Measurements from ENCODE around the gene POLR3A. TPM values are rescaled to one million over a fixed set of nuclear protein-coding genes. Genes with fewer than 3 reads are reported as not detected.
"Not testable (repeated sequence)": the region's sequence is repeated elsewhere in the genome, so short reads cannot be mapped to it uniquely, and the experiment has no call there.

POLR3A gene
- total RNA-seq, 3 donors from 2014 or later = 10.1 to 17.9 (median 13.4) TPM

- DNase-seq (ENCODE audit: low spot score in 2 of 2) = no peak
- TF ChIP-seq POLR2A (IDR thresholded peaks at IDR 0.05) (no peak), POLR2AphosphoS5 (IDR thresholded peaks at IDR 0.05) (no peak), CTCF (IDR thresholded peaks at IDR 0.05) (no peak)
- Histone ChIP-seq H3K27me3 (no peaks in the 10 kb centered on the region), H3K4me1 (no peaks in the 10 kb centered on the region), H3K36me3 (peaks cover 21% of the 10 kb centered on the region), H3K27ac (no peak overlapping the region), H3K9me3 (no peaks in the 10 kb centered on the region), H3K4me3 (no peak overlapping the region)
- intact Hi-C loops (cut with DNase I; ENCODE audit: low total_unique reads) = no loop called here
Observed at GRCh38 chr10:78004215-78005026, 24.9 kb downstream of the POLR3A start.

- Histone ChIP-seq H3K27me3 (no peaks in the 10 kb centered on the region), H3K4me3 (no peak overlapping the region), H3K9me3 (no peaks in the 10 kb centered on the region), H3K4me1 (no peaks in the 10 kb centered on the region), H3K27ac (no peak overlapping the region), H3K36me3 (peaks cover 20% of the 10 kb centered on the region)
- no peak for TF ChIP-seq POLR2A (IDR thresholded peaks at IDR 0.05)
- no peak for TF ChIP-seq POLR2AphosphoS5 (IDR thresholded peaks at IDR 0.05)
- TF ChIP-seq CTCF (IDR thresholded peaks at IDR 0.05) = no peak
- intact Hi-C loops (cut with DNase I; ENCODE audit: low total_unique reads) = no loop called here
- DNase-seq (ENCODE audit: low spot score in 2 of 2) = no peak
Observed at GRCh38 chr10:78002541-78003288, 26.6 kb downstream of the POLR3A start.

GRCh38 chr10:78000956-78001472, 28.3 kb downstream of the POLR3A start:
- H3K27me3 ChIP-seq = no peaks in the 10 kb centered on the region
- H3K4me1 ChIP-seq = no peaks in the 10 kb centered on the region
- H3K4me3 ChIP-seq = no peak overlapping the region
- DNase-seq (ENCODE audit: low spot score in 2 of 2) = no peak
- no peaks in the 10 kb centered on the region for H3K9me3 ChIP-seq
- intact Hi-C loops (cut with DNase I; ENCODE audit: low total_unique reads) = no loop called here
- TF ChIP-seq CTCF (IDR thresholded peaks at IDR 0.05) (no peak), POLR2A (IDR thresholded peaks at IDR 0.05) (no peak)
- no peak overlapping the region for H3K27ac ChIP-seq
- peaks cover 20% of the 10 kb centered on the region for H3K36me3 ChIP-seq

- no peak for TF ChIP-seq CTCF (IDR thresholded peaks at IDR 0.05)
- TF ChIP-seq POLR2AphosphoS5 (IDR thresholded peaks at IDR 0.05) = no peak
- TF ChIP-seq POLR2A (IDR thresholded peaks at IDR 0.05) = no peak
- no peak overlapping the region for H3K4me3 ChIP-seq
- H3K36me3 ChIP-seq = peaks cover 20% of the 10 kb centered on the region
- intact Hi-C loops (cut with DNase I; ENCODE audit: low total_unique reads) = no loop called here
- H3K27me3 ChIP-seq = no peaks in the 10 kb centered on the region
- no peaks in the 10 kb centered on the region for H3K9me3 ChIP-seq
- H3K4me1 ChIP-seq = no peaks in the 10 kb centered on the region
- no peak overlapping the region for H3K27ac ChIP-seq
- no peak for DNase-seq (ENCODE audit: low spot score in 2 of 2)
Observed at GRCh38 chr10:78000206-78000605, 29.1 kb downstream of the POLR3A start.

GRCh38 chr10:77998780-77999179, 30.5 kb downstream of the POLR3A start:
- H3K27ac ChIP-seq; intact Hi-C loops (cut with DNase I; ENCODE audit: low total_unique reads); DNase-seq (ENCODE audit: low spot score in 2 of 2); H3K27me3 ChIP-seq; H3K4me3 ChIP-seq; H3K9me3 ChIP-seq; H3K4me1 ChIP-seq: not testable (repeated sequence)
- peaks cover 15% of the 10 kb centered on the region for H3K36me3 ChIP-seq

All from breast epithelium (tissue), 4 donors.